H1 (cell line): ENCODE measurements around the gene ABL2. TPM values are rescaled to one million over a fixed set of nuclear protein-coding genes. Genes with fewer than 3 reads are reported as not detected.

Experiments used
- ATF3 ChIP-seq: IDR thresholded peaks from 2 replicates; pipeline ENCODE4 v1.6.1; 2011; ENCODE audit warnings: low read depth, mild to moderate bottlenecking, low read length; ENCODE audit not compliant: insufficient read depth
- BACH1 ChIP-seq: IDR thresholded peaks from 2 replicates; pipeline ENCODE4 v1.6.1; 2012; ENCODE audit warnings: low read length, improper control_type of control experiment
- BRCA1 ChIP-seq: IDR thresholded peaks from 2 replicates; pipeline ENCODE4 v1.6.1; 2012; ENCODE audit warnings: low read depth, low read length, improper control_type of control experiment
- CBX5 ChIP-seq: fragments of 300-800, 300-1000 bp; sonication (generic); IDR thresholded peaks from 2 replicates; pipeline ENCODE4 v1.7.1; 2016; ENCODE audit warnings: antibody characterized with exemption, low read length, low read depth
- CHD1 ChIP-seq: IDR thresholded peaks from 2 replicates; pipeline ENCODE4 v1.6.1; 2012; ENCODE audit warnings: low read depth, low read length, improper control_type of control experiment
- CTBP2 ChIP-seq: IDR thresholded peaks from 2 replicates; pipeline ENCODE4 v1.7.0; 2011; ENCODE audit warnings: borderline replicate concordance, mild to moderate bottlenecking, moderate library complexity, mixed read lengths, low read length; ENCODE audit not compliant: insufficient read depth, insufficient read length
- EGR1 ChIP-seq: IDR thresholded peaks from 2 replicates; pipeline ENCODE4 v1.6.1; 2011; ENCODE audit warnings: low read depth, low read length, borderline replicate concordance
- EP300 ChIP-seq, 2 experiments: IDR thresholded peaks; 1 replicate in 1 of 2; 2 replicates in 1 of 2; pipeline ENCODE4 v1.6.1; 2011 to 2012; ENCODE audit warnings: low read depth in 2 of 2, low read length in 2 of 2, mild to moderate bottlenecking in 2 of 2, borderline replicate concordance in 1 of 2, inconsistent platforms in 1 of 2, moderate library complexity in 1 of 2
- JUN ChIP-seq: IDR thresholded peaks from 2 replicates; pipeline ENCODE4 v1.6.1; 2011; ENCODE audit warnings: low read depth, mild to moderate bottlenecking, improper control_type of control experiment, low read length
- KDM5A ChIP-seq: fragments of 200-600 bp; IDR thresholded peaks from 2 replicates; pipeline ENCODE4 v1.7.1; 2012; ENCODE audit warnings: mild to moderate bottlenecking, low read length, inconsistent platforms, mixed read lengths
- NRF1 ChIP-seq: IDR thresholded peaks from 2 replicates; pipeline ENCODE4 v1.6.1; 2011; ENCODE audit warnings: mild to moderate bottlenecking, low read depth, low read length, improper control_type of control experiment
- RAD21 ChIP-seq, 2 experiments: IDR thresholded peaks in 1 of 2; conservative IDR thresholded peaks in 1 of 2; 2 replicates each; pipeline ENCODE4 v1.6.1; 2011; ENCODE audit warnings: low read depth in 2 of 2, low read length in 2 of 2, improper control_type of control experiment in 1 of 2, inconsistent platforms in 1 of 2, mild to moderate bottlenecking in 1 of 2, moderate library complexity in 1 of 2
- RBBP5 ChIP-seq: IDR thresholded peaks from 2 replicates; pipeline ENCODE4 v1.7.1; 2012; ENCODE audit warnings: low read depth, mild to moderate bottlenecking, inconsistent platforms, low read length, moderate library complexity, borderline replicate concordance
- RFX5 ChIP-seq: IDR thresholded peaks from 2 replicates; pipeline ENCODE4 v1.6.1; 2011; ENCODE audit warnings: low read depth, low read length, improper control_type of control experiment, borderline replicate concordance
- RNF2 ChIP-seq: fragments of 200-900, 300-1000 bp; sonication (generic); IDR thresholded peaks from 2 replicates; pipeline ENCODE4 v1.7.1; 2016; ENCODE audit warnings: borderline replicate concordance, low read depth, mild to moderate bottlenecking, antibody characterized with exemption, low read length; ENCODE audit not compliant: poor library complexity, severe bottlenecking; ENCODE audit errors: missing control alignments
- SP1 ChIP-seq: IDR thresholded peaks from 2 replicates; pipeline ENCODE4 v1.6.1; 2011; ENCODE audit warnings: low read depth, low read length
- SP4 ChIP-seq: IDR thresholded peaks from 2 replicates; pipeline ENCODE4 v1.6.1; 2012; ENCODE audit warnings: low read length, inconsistent platforms
- SRF ChIP-seq: IDR thresholded peaks from 2 replicates; pipeline ENCODE4 v1.6.1; 2011; ENCODE audit warnings: mild to moderate bottlenecking, low read depth, low read length, moderate library complexity
- TAF1 ChIP-seq: IDR thresholded peaks from 2 replicates; pipeline ENCODE4 v1.6.1; 2011; ENCODE audit warnings: mild to moderate bottlenecking, low read depth, low read length
- polyA plus RNA-seq, 7 experiments: library from polyadenylated mRNA; depleted of rRNA in 3 of 7; stranded (reverse) in 5 of 7; unstranded in 2 of 7; fragments of >200 nt in 5 of 7; fragments of 200-250 nt in 2 of 7; gene quantifications; 1 replicate in 5 of 7; 2 replicates in 1 of 7; 4 replicates in 1 of 7; pipeline versions ENCODE4 v1.2.1 to v1.2.3, GENCODE V29; 2011 to 2013; ENCODE audit warnings: missing spikeins in 2 of 7, mixed read lengths in 2 of 7
- total RNA-seq: library from RNA; stranded (reverse); fragmentation: NEBNext Ultra II Directional; extraction: Animal tissue kit (Norgen Biotek cat#: 25700); gene quantifications from 2 replicates; pipeline ENCODE4 v1.2.1, GENCODE V29; 2021
- TF ChIP-seq, protein P1 (sequence below), 3 experiments: IDR thresholded peaks; 1 replicate in 2 of 3; 2 replicates in 1 of 3; pipeline versions ENCODE4 v1.5.1 to v1.6.1; 2011; ENCODE audit warnings: low read length in 3 of 3, mild to moderate bottlenecking in 3 of 3, inconsistent platforms in 2 of 3, low read depth in 1 of 3, moderate library complexity in 1 of 3; ENCODE audit not compliant: insufficient read depth in 1 of 3; ENCODE audit errors: control extremely low read depth in 1 of 3
- TF ChIP-seq, protein P2 (sequence below): IDR thresholded peaks from 2 replicates; pipeline ENCODE4 v1.6.1; 2012; ENCODE audit warnings: inconsistent platforms

ABL2 gene
- total and polyA plus RNA-seq, 2 of the 8 experiments (the other 6 are each of a cell fraction or from before 2014, with no cell fraction given): 4.5 to 19.1 TPM

DNA sequence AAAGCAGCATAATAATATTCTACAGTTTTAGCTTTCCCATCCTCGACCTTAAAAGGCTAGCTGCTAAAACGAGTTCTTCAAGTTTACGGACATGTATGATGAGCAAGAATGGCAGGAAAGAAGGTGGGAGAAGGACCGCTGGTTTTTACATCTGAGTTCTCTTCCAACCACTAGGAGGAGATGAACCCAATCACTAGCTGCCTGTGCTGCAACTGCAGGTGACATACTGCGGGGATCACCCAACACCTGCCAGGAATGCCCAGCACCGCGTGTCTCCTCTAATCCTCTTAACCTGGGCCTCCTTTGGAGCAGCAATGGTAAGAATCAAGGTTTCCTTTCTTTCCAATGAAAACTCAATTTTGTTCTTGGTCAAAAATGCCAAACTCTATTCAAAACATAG, 124.1 kb downstream of the ABL2 start (continued):
- TF ChIP-seq EP300 (IDR thresholded peaks at IDR 0.05; ENCODE audit: borderline replicate concordance in 1 of 2, low read depth in 2 of 2, low read length in 2 of 2) (no peak), RNF2 (no peak), SRF (no peak), TAF1 (no peak), NRF1 (no peak), CTBP2 (no peak), BACH1 (no peak), ATF3 (no peak), CBX5 (no peak), RBBP5 (no peak), SP1 (peak; percentile 26; the same call in 1 of the 2 replicates), EGR1 (no peak), BRCA1 (no peak), KDM5A (no peak), JUN (no peak), RAD21 (IDR thresholded peaks at IDR 0.05 in 1 of 2, conservative IDR thresholded peaks at IDR 0.05 in 1 of 2; ENCODE audit: low read depth in 2 of 2, low read length in 2 of 2) (peak; percentile 75 to 78), RFX5 (no peak), SP4 (no peak), CHD1 (no peak)
- TF ChIP-seq, protein P1, sequence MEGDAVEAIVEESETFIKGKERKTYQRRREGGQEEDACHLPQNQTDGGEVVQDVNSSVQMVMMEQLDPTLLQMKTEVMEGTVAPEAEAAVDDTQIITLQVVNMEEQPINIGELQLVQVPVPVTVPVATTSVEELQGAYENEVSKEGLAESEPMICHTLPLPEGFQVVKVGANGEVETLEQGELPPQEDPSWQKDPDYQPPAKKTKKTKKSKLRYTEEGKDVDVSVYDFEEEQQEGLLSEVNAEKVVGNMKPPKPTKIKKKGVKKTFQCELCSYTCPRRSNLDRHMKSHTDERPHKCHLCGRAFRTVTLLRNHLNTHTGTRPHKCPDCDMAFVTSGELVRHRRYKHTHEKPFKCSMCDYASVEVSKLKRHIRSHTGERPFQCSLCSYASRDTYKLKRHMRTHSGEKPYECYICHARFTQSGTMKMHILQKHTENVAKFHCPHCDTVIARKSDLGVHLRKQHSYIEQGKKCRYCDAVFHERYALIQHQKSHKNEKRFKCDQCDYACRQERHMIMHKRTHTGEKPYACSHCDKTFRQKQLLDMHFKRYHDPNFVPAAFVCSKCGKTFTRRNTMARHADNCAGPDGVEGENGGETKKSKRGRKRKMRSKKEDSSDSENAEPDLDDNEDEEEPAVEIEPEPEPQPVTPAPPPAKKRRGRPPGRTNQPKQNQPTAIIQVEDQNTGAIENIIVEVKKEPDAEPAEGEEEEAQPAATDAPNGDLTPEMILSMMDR (IDR thresholded peaks at IDR 0.05; ENCODE audit: control extremely low read depth in 1 of 3, insufficient read depth in 1 of 3, low read depth in 1 of 3, low read length in 3 of 3): peak; percentile 55 to 90 (median 84)
- TF ChIP-seq, protein P2, sequence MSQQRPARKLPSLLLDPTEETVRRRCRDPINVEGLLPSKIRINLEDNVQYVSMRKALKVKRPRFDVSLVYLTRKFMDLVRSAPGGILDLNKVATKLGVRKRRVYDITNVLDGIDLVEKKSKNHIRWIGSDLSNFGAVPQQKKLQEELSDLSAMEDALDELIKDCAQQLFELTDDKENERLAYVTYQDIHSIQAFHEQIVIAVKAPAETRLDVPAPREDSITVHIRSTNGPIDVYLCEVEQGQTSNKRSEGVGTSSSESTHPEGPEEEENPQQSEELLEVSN: peak; percentile 30; the same call in 1 of the 2 replicates
